EH (cell line): Measurements from ENCODE around the gene PDK3.

Experiments used
- DNase-seq: peaks from one replicate; pipeline ENCODE4 v3.0.0-alpha.2; 2015; ENCODE audit warnings: low read depth

The PDK3 gene

DNA sequence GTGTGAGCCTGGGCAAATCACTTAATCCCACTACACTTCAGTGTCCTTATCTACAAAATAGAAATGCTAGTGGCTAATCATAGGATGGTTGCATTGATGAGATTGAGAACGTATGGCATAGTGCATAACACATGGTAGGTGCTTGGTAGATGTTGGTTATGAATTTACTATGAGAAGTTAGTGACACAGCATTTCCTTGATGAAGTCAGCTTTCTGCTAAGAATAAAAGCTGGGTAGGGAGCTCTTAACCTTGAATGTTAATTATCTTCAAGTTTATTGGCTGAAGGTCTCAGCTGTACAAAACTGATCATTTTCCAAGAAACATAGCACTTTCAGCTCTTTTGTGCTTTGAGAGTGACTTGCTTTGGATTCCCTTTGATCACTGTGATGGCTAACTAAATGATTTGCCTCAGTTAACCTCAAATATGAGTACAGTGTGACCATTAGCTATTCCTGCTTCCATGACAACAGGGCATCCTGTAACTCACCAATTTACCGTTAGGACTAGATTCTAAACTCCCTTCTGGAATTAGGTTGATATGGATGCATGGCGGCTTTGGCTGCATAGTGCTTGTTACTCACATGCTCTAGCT lies 17.8 kb downstream of the PDK3 start:
- no peak for DNase-seq

- no peak for DNase-seq
These were observed 18.5 kb downstream of the PDK3 start for GRCh38 chrX:24483596-24483995.

- DNase-seq = no peak
These were observed 20.2 kb downstream of the PDK3 start for GRCh38 chrX:24485323-24485722.

GRCh38 chrX:24485976-24486680 lies 21.0 kb downstream of the PDK3 start:
- DNase-seq = no peak

DNA sequence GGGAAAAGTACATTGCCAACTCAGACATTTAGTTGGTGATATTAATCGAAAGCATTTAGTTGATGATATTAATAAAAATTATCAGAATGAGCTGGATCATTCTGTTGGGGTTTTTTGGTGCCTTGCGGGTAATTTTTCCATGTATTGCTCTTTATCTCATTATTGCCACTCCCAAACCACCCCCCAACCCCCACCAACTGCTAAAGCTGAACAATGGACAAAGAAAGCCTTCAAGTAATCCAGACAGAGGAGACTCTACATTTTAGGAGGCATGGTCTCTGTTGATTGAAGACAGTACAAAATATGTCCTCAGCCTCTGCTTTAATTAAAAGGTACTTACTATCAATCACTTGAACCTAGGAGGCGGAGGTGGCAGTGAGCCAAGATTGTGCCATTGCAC lies 22.5 kb downstream of the PDK3 start:
- no peak for DNase-seq

DNA sequence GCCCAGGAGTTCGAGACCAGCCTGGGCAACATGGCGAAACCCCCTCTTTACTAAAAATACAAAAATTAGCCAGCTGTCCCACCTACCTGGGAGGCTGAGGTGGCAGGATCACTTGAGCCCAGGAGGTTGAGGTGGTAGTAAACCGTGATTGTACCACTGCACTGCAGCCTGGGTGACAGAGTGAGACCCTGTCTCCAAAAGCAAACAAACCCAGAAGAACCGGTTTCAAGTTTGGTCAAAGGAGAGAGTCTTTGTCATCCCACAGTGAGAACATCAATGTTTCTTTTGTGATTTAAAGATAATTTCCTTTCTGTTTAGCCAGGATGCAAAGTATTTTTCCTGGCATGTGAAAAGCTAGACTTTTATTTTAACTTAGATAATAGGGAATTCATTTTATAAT lies 26.7 kb downstream of the PDK3 start:
- no peak for DNase-seq

DNA sequence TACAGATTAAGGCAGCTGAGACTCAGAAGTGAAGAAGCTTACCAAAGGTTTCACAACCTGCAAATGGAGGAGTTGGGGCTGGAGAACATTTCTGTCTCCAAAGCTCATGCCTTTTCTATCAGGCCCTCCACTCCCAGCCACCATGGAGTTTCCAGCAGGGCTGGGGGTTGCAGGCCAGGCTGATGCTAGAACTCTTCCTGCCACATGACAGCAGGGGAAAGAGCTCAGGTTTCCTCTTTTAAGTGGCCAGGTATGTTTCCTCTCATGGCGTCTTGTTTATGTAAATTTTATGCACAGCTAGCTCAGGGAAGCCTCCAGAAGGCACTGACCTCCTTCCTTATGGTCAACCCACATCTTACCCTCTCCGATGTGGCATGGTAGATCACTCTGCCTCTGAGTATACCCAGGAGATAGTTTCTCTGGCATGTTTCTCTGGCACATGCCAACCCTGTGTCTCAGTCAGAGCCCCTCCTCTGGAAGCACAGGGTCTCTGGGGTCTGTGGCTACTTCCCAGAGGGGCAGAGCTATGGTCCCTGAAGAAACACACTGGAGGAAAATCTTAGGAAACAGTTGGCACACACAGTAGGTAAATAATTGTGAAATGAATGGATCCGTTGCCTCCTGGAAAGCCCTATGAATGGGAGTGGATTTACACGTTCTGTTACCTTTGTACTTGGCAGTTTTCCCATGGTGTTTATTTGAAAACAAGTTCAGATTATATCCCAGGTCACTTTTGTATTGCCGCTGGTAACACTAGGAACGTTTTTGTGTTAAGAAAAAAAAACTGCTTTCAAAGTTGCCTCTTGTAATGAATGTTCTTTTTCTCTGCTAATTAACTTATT lies 28.9 kb downstream of the PDK3 start:
- no peak for DNase-seq

- peak; percentile 78 for DNase-seq
These were observed 29.6 kb downstream of the PDK3 start for GRCh38 chrX:24494647-24495075.

- no peak for DNase-seq
These were observed 30.6 kb downstream of the PDK3 start for GRCh38 chrX:24495700-24496099.

DNA sequence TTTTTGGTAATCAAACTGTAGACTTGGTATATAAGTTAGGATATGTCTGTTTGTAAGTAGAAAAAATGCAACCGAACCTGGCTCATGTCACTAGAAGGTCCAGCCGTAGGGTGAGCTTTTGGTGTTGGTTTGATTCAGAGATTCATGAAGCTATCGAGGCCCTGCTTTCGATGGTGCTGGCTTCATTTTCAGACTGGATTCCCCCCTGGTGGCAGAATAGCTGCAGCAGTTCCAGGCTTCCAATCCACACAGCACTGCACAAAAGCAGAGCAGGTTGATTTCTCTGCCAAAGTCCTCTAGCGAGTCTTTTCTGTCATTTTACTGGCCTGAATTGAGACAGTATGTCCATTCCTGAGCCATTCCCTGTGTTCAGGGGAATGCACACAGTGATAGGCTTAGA lies 33.1 kb downstream of the PDK3 start:
- peak; percentile 2 for DNase-seq

DNA sequence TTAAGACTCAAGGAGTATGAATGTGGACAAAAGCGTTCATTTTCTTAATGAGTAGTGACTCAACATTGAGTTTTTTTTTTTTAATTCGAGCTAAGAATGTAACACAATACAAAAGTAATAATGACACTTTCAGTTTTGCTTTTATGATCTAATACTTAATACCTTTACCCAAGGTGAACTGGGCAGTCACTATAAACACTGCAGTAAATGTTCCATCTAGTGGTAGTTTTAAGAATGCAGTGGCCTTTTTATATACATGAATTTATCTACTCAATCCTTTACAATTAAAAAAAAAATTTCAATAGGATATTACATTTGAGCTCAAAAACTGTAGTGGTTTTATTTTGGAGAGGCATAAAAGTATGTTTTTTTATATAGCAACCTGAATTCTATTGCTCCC lies 33.9 kb downstream of the PDK3 start:
- peak; percentile 10 for DNase-seq

GRCh38 chrX:24506082-24506481 lies 41.0 kb downstream of the PDK3 start:
- DNase-seq = peak; percentile 39

GRCh38 chrX:24508375-24508774 lies 43.3 kb downstream of the PDK3 start:
- DNase-seq = no peak

DNA sequence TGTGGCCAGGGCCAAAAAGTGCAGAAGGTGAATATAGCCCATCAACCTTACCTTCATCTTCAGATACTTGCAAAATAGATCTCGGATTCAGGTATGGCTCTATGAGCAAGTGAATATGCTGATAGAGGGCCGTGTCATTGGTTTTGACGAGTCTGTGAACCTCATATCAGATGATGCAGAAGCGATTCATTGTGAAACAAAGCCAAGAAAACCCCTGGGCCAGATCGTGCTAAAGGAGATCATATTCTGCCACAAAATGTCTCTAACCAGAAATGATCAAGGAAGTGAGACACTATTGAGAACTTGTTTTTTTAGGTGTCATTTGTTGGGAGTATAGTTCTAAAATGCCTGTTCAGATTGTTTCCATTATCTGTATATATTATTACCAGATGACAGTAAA lies 48.3 kb downstream of the PDK3 start:
- no peak for DNase-seq

- peak; percentile 1 for DNase-seq
These were observed 50.4 kb downstream of the PDK3 start for GRCh38 chrX:24515447-24515846.

GRCh38 chrX:24520472-24520871 lies 55.4 kb downstream of the PDK3 start:
- no peak for DNase-seq

DNA sequence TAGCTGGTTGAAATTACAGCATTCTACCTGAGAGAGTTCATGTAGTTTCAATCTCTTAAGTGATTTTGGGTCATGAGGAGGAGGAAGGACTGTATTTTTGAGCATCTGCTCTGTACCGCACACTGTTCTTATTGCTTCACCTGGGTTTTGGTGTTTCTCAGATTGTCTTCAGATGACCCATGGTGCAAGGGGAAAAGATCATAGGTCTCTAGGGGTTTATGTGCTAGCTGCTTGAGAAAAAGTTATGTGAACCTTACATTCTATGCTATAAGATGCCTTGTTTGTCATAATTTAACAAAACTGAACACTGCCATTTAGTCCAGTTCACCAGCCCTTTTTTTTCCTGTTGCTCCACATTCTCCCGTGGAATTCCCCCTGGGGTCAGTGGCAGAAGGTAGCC lies 60.4 kb downstream of the PDK3 start:
- DNase-seq = no peak

DNA sequence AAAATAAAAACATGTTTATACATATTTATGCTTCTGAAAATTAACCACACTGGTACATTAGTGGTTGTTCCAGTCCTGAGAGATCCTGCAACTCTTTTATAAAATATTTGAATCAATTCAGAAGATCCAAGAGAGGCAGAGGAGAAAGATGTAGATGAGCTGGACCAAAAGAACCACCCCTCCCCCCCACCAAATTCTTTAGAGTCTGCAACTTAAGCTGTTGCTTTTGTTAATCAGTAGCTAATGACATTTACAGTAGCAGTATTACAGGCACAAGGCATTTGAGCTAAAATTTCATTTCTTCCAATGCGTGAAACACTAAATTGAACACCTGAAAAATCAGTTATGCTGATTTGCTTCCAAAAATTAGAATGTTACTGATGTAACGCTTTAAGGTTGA lies 61.5 kb downstream of the PDK3 start:
- no peak for DNase-seq

DNA sequence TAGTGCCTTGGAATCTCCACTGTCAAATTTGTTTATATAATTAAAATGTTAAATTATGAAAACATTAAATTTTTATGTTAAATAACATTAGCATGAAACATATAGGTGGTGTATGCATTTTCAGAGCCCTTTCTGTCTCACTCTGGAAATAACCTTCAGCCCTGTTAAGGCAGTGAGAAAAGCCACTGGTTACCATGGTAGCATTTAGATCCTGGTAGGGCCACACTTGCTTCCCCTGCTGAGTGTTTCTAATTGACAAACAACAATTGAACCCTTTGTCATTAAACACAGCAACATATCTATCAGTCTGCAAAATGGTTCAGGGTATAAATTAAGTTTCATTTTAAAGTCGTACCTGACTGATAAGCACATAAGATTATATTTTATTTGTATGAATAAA lies 63.5 kb downstream of the PDK3 start:
- no peak for DNase-seq

GRCh38 chrX:24536551-24536950 lies 71.5 kb downstream of the PDK3 start:
- DNase-seq = no peak

- no peak for DNase-seq
These were observed 77.7 kb downstream of the PDK3 start for GRCh38 chrX:24542756-24543155.

- no peak for DNase-seq
These were observed 82.9 kb downstream of the PDK3 start for GRCh38 chrX:24547961-24548360.

GRCh38 chrX:24550166-24550565 lies 85.1 kb downstream of the PDK3 start:
- DNase-seq = peak; percentile 11
